Measurements from ENCODE around the gene TOP1.
A peak's percentile ranks its signal among the peaks of the same experiment; 100 is the strongest.

TOP1 gene

GRCh38 chr20:41028359-41029149 lies at the start of gene TOP1:
TOP1 (plus strand) TSS chr20:41028822; CDS start chr20:41029068, 246 bp downstream.
- DNase-seq (ENCODE audit: low spot score), result peak; percentile 100

GRCh38 chr20:40979247-40979646 lies 49.4 kb upstream of the TOP1 start:
- no peak for DNase-seq (ENCODE audit: low spot score)

GRCh38 chr20:40980106-40980827 lies 48.4 kb upstream of the TOP1 start:
- DNase-seq (ENCODE audit: low spot score), result no peak

- DNase-seq (ENCODE audit: low spot score), result no peak
These were observed 47.8 kb upstream of the TOP1 start for GRCh38 chr20:40980828-40981310.

- no peak for DNase-seq (ENCODE audit: low spot score)
These were observed 46.0 kb upstream of the TOP1 start for GRCh38 chr20:40982415-40983145.

GRCh38 chr20:40983898-40984297 lies 44.7 kb upstream of the TOP1 start:
- no peak for DNase-seq (ENCODE audit: low spot score)

- DNase-seq (ENCODE audit: low spot score), result no peak
These were observed 44.1 kb upstream of the TOP1 start for GRCh38 chr20:40984496-40984895.

- DNase-seq (ENCODE audit: low spot score), result no peak
These were observed 41.8 kb upstream of the TOP1 start for GRCh38 chr20:40986774-40987173.

- peak; percentile 95 for DNase-seq (ENCODE audit: low spot score)
These were observed 38.0 kb upstream of the TOP1 start for GRCh38 chr20:40990542-40991120.

- no peak for DNase-seq (ENCODE audit: low spot score)
These were observed 37.3 kb upstream of the TOP1 start for GRCh38 chr20:40991181-40991889.

- DNase-seq (ENCODE audit: low spot score), result no peak
These were observed 36.1 kb upstream of the TOP1 start for GRCh38 chr20:40992349-40993113.

GRCh38 chr20:40993794-40994540 lies 34.7 kb upstream of the TOP1 start:
- no peak for DNase-seq (ENCODE audit: low spot score)

- no peak for DNase-seq (ENCODE audit: low spot score)
These were observed 32.3 kb upstream of the TOP1 start for GRCh38 chr20:40996326-40996725.

- DNase-seq (ENCODE audit: low spot score), result no peak
These were observed 31.5 kb upstream of the TOP1 start for GRCh38 chr20:40997116-40997515.

GRCh38 chr20:40999841-41000240 lies 28.8 kb upstream of the TOP1 start:
- DNase-seq (ENCODE audit: low spot score), result no peak

GRCh38 chr20:41000628-41001027 lies 28.0 kb upstream of the TOP1 start:
- DNase-seq (ENCODE audit: low spot score), result no peak

GRCh38 chr20:41001497-41001896 lies 27.1 kb upstream of the TOP1 start:
- no peak for DNase-seq (ENCODE audit: low spot score)

- DNase-seq (ENCODE audit: low spot score), result no peak
These were observed 25.8 kb upstream of the TOP1 start for GRCh38 chr20:41002842-41003142.

GRCh38 chr20:41003143-41003935 lies 25.3 kb upstream of the TOP1 start:
- DNase-seq (ENCODE audit: low spot score), result peak; percentile 85
